Suprapubic skin (tissue), 4 donors: Measurements from ENCODE around the gene RHCE. TPM values are rescaled to one million over a fixed set of nuclear protein-coding genes. Genes with fewer than 3 reads are reported as not detected.

Experiments
- DNase-seq, 2 donors: peaks; one replicate each; pipeline ENCODE4 v3.0.0-alpha.2; 2019; ENCODE audit warnings: low spot score in 2 of 2
- H3K27ac ChIP-seq: fragments of 200-600 bp; sonication (generic); one replicate; pipeline ENCODE4 v1.5.1; 2019
- H3K27me3 ChIP-seq: fragments of 200-600 bp; sonication (generic); one replicate; pipeline ENCODE4 v1.5.1; 2019
- H3K36me3 ChIP-seq: fragments of 200-600 bp; sonication (generic); one replicate; pipeline ENCODE4 v1.5.1; 2019
- H3K4me1 ChIP-seq: fragments of 200-600 bp; sonication (generic); one replicate; pipeline ENCODE4 v1.5.1; 2019
- H3K4me3 ChIP-seq: fragments of 200-600 bp; sonication (generic); one replicate; pipeline ENCODE4 v1.5.1; 2019; ENCODE audit warnings: mild to moderate bottlenecking
- H3K9me3 ChIP-seq: fragments of 200-600 bp; sonication (generic); one replicate; pipeline ENCODE4 v1.5.1; 2019
- EP300 ChIP-seq: sonication (generic); formaldehyde crosslinking; IDR thresholded peaks from one replicate; pipeline ENCODE4 v1.6.1; 2017; ENCODE audit warnings: antibody characterized with exemption
- POLR2A ChIP-seq, 2 donors: fragments of 450-650 bp; IDR thresholded peaks; one replicate each; pipeline ENCODE4 v1.6.1; 2017; ENCODE audit warnings: antibody characterized with exemption in 2 of 2, mild to moderate bottlenecking in 2 of 2, moderate library complexity in 2 of 2
- POLR2AphosphoS5 ChIP-seq, 3 donors: sonication (generic); formaldehyde crosslinking; IDR thresholded peaks; one replicate each; pipeline ENCODE4 v1.6.1; 2017; ENCODE audit warnings: antibody characterized with exemption in 3 of 3
- WGBS: methylation state at CpG from one replicate; pipeline ENCODE4 v1.1.5; 2018; 5-methylcytosine and 5-hydroxymethylcytosine counted together
- total RNA-seq, 4 donors: library from RNA; depleted of rRNA; stranded (reverse); fragments of >200 nt; gene quantifications; one replicate each; pipeline ENCODE4 v1.1.0, GENCODE V29; 2016
- TF ChIP-seq, protein P1 (sequence below), 2 donors: fragments of 200-600 bp in 1 of 2; fragments of 450-650 bp in 1 of 2; sonication (generic) in 1 of 2; IDR thresholded peaks; one replicate each; pipeline ENCODE4 v1.5.1; 2016 to 2019; ENCODE audit warnings: antibody characterized with exemption in 2 of 2, mild to moderate bottlenecking in 1 of 2, moderate library complexity in 1 of 2

The RHCE gene
- total RNA-seq, 4 donors from 2014 or later, result 0.34 to 1.1 (median 0.56) TPM; not detected in 1

DNA sequence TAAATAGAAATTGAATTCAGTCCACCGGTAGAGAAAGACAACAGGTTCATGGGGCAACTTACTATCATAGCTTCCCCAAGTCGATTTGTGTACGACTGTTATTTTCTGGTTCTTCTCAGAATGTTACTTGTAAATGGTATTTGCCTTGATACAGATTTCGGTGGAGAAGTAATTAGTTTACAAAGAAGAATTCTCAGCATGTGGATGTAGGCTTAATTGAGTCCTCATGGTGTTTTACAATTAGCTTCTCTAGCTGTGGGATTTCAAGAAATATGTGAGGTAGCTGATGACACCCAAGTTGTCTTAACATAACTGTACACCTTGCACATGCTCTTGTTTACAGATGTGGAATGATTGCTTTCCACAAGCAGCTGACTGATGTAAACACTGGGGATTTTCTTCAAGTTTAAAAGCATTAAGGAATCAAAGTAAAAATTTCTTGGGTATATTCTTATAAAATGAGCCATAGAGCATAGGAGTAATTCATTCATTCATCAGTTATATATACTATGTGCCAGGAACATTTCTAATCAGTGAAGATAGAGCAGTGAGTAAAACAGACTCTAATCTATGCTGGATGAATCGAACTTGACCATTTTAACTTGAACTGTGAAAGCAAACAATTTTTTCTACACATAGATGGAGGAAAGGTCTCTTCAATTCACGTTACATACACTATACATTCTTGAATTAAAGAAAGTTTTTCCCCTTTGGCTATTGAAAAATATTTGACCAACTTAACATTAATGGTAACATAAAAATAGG, 11.5 kb upstream of the RHCE start:
- no peaks in the 10 kb centered on the region for H3K27me3 ChIP-seq
- WGBS, result 17% methylated on average over 6 of the region's 6 CpGs
- H3K4me3 ChIP-seq, result peak overlapping the region; percentile 88
- no peak for DNase-seq
- TF ChIP-seq EP300 (no peak), POLR2AphosphoS5 (IDR thresholded peaks at IDR 0.05) (no peak), POLR2A (IDR thresholded peaks at IDR 0.05) (no peak)
- TF ChIP-seq, protein P1, sequence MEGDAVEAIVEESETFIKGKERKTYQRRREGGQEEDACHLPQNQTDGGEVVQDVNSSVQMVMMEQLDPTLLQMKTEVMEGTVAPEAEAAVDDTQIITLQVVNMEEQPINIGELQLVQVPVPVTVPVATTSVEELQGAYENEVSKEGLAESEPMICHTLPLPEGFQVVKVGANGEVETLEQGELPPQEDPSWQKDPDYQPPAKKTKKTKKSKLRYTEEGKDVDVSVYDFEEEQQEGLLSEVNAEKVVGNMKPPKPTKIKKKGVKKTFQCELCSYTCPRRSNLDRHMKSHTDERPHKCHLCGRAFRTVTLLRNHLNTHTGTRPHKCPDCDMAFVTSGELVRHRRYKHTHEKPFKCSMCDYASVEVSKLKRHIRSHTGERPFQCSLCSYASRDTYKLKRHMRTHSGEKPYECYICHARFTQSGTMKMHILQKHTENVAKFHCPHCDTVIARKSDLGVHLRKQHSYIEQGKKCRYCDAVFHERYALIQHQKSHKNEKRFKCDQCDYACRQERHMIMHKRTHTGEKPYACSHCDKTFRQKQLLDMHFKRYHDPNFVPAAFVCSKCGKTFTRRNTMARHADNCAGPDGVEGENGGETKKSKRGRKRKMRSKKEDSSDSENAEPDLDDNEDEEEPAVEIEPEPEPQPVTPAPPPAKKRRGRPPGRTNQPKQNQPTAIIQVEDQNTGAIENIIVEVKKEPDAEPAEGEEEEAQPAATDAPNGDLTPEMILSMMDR (IDR thresholded peaks at IDR 0.05), result no peak
- H3K36me3 ChIP-seq, result no peaks in the 10 kb centered on the region
- no peaks in the 10 kb centered on the region for H3K9me3 ChIP-seq
- H3K27ac ChIP-seq, result peak overlapping the region; percentile 89
- H3K4me1 ChIP-seq, result peaks cover 52% of the 10 kb centered on the region

DNA sequence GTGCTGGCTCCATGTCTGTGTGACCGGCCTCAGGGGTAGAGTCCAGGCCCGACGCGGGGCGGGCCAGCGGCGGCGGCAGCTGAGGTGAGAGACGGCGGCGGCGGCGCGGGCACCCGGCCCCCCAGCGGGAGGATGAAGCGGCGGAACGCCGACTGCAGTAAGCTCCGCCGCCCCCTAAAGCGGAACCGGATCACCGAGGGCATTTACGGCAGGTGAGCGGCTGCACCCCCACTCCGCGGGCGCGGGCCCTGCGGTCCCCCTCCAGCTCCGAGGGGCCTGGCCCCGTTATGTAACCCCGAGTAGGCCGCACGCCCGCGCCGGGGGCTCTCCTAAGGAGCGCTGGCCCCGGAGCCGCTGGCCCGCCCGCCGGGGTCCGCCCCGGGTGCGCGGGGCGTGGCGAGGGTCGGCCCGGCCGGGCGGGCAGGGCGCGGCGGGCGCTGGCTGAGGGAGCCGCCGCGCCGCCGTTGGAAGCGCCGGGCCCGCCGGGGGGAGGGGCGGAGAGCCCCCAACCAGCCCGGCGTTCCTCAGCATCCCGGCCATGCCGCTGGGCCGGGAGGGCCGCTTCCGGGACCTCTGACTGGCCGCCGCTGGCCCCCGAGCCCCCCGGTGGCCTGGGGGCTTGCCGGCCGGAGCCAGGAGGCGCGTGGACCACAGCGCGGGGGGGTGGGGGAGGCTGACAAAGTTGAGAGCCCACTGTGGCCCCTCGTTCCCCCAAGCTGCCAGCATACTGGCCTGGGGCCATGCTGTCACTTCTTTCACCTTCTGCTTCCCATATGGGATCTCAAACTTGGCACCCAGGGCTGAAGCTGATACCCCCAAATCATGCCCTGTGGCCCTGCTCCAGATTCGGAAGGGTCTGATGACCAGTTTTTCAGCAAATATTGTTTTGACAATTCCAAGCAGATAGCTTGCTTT, 10.6 kb upstream of the RHCE start:
- WGBS, result 0% methylated on average over 10 of the region's 89 CpGs
- H3K36me3 ChIP-seq, result no peaks in the 10 kb centered on the region
- TF ChIP-seq EP300 (no peak), POLR2AphosphoS5 (IDR thresholded peaks at IDR 0.05) (no peak), POLR2A (IDR thresholded peaks at IDR 0.05) (no peak)
- TF ChIP-seq, protein P1 (IDR thresholded peaks at IDR 0.05), result no peak
- H3K4me1 ChIP-seq, result peaks cover 50% of the 10 kb centered on the region
- no peaks in the 10 kb centered on the region for H3K27me3 ChIP-seq
- peak in 1 of 2 donors; percentile 66 for DNase-seq
- peak overlapping the region; percentile 89 for H3K27ac ChIP-seq
- H3K4me3 ChIP-seq, result peak overlapping the region; percentile 88
- no peaks in the 10 kb centered on the region for H3K9me3 ChIP-seq

DNA sequence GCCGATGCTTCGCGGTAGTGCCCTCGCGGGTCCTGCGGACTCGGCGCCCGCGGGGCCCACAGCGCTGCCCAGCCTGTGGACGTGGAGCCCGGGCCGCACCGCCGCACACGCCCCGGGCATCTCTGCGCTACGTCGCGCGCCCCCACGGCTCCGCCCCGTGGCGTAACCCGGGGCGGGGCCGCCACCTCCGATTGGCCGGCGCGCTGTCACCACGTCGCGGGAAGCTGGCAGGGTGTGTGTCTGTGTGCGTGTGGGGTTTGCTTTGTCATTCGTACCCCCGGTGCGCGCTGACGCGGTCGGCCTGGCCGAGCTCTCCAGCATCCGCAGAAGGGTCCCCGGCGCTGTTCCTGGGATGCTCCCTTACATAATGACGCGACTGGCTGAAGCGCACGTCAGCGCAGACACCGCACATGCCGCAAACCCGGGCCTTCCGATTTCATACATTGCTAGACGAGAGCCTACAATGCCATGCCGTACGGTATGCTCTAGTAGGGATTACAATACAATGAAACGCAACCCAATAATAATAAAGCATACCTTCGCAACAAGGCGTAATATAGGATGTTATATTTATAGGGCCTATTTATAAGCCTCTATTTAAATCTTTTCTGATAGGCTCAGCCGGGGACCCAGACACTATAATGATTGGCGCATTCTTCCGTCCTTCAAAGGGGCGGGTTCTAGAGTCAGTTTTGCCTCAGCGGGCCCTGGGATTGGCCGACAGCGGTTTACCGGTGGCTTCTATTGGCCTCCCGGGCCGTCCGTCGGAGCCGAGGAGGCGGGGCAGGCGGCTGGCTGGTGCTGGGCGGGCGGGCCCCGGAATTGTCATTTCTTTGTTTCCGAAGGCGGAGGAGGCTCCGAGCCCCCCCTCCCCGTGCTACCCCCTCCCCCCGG, 9.7 kb upstream of the RHCE start, which contains the start of gene MACO1:
Gene MACO1, plus strand, starts transcription at position 825 of the 894 bp plus-strand sequence. CDS start 202 bp downstream, outside the sequence.
- WGBS, result under 1% methylated on average over 28 of the region's 87 CpGs
- H3K4me1 ChIP-seq, result peaks cover 41% of the 10 kb centered on the region
- peak; percentile 97 to 98 for DNase-seq
- H3K27ac ChIP-seq, result peak within 1 kb of the TSS; percentile 89
- TF ChIP-seq POLR2AphosphoS5 (IDR thresholded peaks at IDR 0.05), result peak in 2 of 3 donors; percentile 20 to 55
- peak; percentile 60 to 86 for TF ChIP-seq POLR2A (IDR thresholded peaks at IDR 0.05)
- TF ChIP-seq EP300, result no peak
- H3K36me3 ChIP-seq, result no peaks in the 10 kb centered on the region
- H3K27me3 ChIP-seq, result no peaks in the 10 kb centered on the region
- peak within 1 kb of the TSS; percentile 88 for H3K4me3 ChIP-seq
- H3K9me3 ChIP-seq, result no peaks in the 10 kb centered on the region

DNA sequence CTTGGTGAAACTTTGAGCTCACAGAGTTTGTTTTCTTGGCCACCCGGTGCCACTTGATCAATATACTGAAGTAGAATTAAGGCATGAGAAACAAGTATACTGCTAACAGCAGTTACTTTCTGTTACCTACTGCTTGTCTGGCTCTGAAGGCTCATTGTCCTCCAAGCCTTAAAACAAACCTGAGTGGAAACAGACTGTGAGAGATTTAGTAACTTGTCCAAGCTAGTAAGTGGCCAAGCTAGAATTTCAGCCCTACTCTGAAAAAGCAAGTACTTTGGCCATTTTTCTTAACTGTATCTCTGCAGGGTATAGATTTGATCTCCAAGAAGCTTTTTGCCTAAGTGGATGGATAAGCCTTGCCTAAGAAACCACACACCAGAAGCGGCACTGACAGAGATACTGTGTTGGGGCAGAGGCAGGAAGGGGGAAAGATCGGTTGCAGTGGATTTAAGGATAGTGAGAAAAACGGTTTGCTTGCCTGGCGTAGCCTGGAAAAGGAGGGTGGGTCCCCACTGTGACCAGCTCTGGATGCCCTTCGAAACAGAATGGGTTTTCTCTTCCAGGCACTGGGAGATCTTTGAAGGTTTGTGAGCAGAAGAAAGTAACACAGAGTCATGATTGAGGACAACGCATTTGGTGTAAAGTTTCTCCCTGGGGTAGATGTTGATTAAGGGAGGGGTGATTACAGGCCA, 8.0 kb upstream of the RHCE start:
- Histone ChIP-seq H3K36me3 (no peaks in the 10 kb centered on the region), H3K27me3 (no peaks in the 10 kb centered on the region), H3K27ac (no peak overlapping the region), H3K9me3 (no peaks in the 10 kb centered on the region), H3K4me3 (no peak overlapping the region), H3K4me1 (peaks cover 27% of the 10 kb centered on the region)
- TF ChIP-seq EP300 (no peak), POLR2A (IDR thresholded peaks at IDR 0.05) (no peak), POLR2AphosphoS5 (IDR thresholded peaks at IDR 0.05) (no peak)
- TF ChIP-seq, protein P1 (IDR thresholded peaks at IDR 0.05), result no peak
- DNase-seq, result no peak
- WGBS, result 86% methylated on average over 7 of the region's 7 CpGs

DNA sequence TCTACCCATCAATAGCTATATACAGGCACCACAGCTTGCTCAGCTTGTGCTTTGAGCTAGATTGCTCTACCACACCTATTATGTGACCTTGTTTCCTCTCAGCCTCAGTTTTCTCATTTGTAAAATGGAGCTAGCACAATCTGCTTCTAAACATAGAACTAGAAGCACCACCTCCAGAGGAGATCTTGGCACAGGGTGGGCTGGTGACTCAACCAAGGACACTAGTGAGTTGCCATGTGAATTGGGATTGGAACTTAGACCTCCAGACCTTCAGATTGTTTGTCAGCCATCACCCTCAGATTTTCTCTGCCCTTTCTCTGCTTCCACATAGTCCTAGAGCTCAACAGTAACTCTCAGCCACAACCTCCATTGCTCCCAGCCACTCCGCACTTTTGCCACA, 7.1 kb upstream of the RHCE start:
- Histone ChIP-seq H3K27ac (no peak overlapping the region), H3K36me3 (no peaks in the 10 kb centered on the region), H3K9me3 (no peaks in the 10 kb centered on the region), H3K4me1 (peaks cover 20% of the 10 kb centered on the region), H3K4me3 (no peak overlapping the region), H3K27me3 (no peaks in the 10 kb centered on the region)
- TF ChIP-seq EP300 (no peak), POLR2AphosphoS5 (IDR thresholded peaks at IDR 0.05) (no peak), POLR2A (IDR thresholded peaks at IDR 0.05) (no peak)
- TF ChIP-seq, protein P1 (IDR thresholded peaks at IDR 0.05), result no peak
- DNase-seq, result no peak
- 100% methylated on average over 1 of the region's 1 CpG for WGBS
